ENCODE results near the gene KRTAP6-2.

KRTAP6-2 gene

GRCh38 chr21:30567617-30568016 is 31.1 kb downstream of the KRTAP6-2 start:
- no peak for DNase-seq (ENCODE audit: low read depth in 2 of 2)

- DNase-seq (ENCODE audit: low read depth in 2 of 2) = no peak
Observed at GRCh38 chr21:30563630-30564029, 35.1 kb downstream of the KRTAP6-2 start.

- DNase-seq (ENCODE audit: low read depth in 2 of 2) = no peak
Observed at GRCh38 chr21:30563072-30563471, 35.6 kb downstream of the KRTAP6-2 start.

- DNase-seq (ENCODE audit: low read depth in 2 of 2) = no peak
Observed at GRCh38 chr21:30561957-30562356, 36.7 kb downstream of the KRTAP6-2 start.

GRCh38 chr21:30561264-30561895 is 37.3 kb downstream of the KRTAP6-2 start, which contains the start of gene KRTAP19-7:
KRTAP19-7 (minus strand) TSS chr21:30561314; CDS start chr21:30561289, 25 bp downstream.
- no peak for DNase-seq (ENCODE audit: low read depth in 2 of 2)

- DNase-seq (ENCODE audit: low read depth in 2 of 2) = no peak
Observed at GRCh38 chr21:30555095-30555494, 43.6 kb downstream of the KRTAP6-2 start.

GRCh38 chr21:30552782-30553181 is 45.9 kb downstream of the KRTAP6-2 start:
- DNase-seq (ENCODE audit: low read depth in 2 of 2) = no peak

Measured in stimulated activated CD8-positive, alpha-beta memory T cell treated with anti-CD3 and anti-CD28 coated beads, Interleukin-7, amount 100 ng/mL, for 4 hours (primary cell).